Kidney epithelial cell (primary cell): Measurements from ENCODE around the gene ZNF627. TPM values are rescaled to one million over a fixed set of nuclear protein-coding genes. Genes with fewer than 3 reads are reported as not detected.
"Not testable (repeated sequence)": the region's sequence is repeated elsewhere in the genome, so short reads cannot be mapped to it uniquely, and the experiment has no call there.

ENCODE experiments used
- DNase-seq: peaks from one replicate; pipeline ENCODE4 v3.0.0-alpha.2; 2010; ENCODE audit warnings: low read depth
- H3K27me3 ChIP-seq: 2 replicates; pipeline ENCODE4 v1.6.0; 2011; ENCODE audit warnings: low read length; ENCODE audit not compliant: control insufficient read depth, insufficient read depth
- H3K36me3 ChIP-seq: 2 replicates; pipeline ENCODE4 v1.5.1; 2011; ENCODE audit warnings: low read length; ENCODE audit not compliant: control insufficient read depth, insufficient read depth
- H3K4me3 ChIP-seq: 2 replicates; pipeline ENCODE4 v1.5.1; 2011; ENCODE audit warnings: low read depth, mild to moderate bottlenecking, control low read depth, low read length
- total RNA-seq: library from RNA; depleted of rRNA; stranded (reverse); fragments of >200 nt; gene quantifications from 2 replicates; pipeline ENCODE4 v1.2.3, GENCODE V29; 2015
- TF ChIP-seq, protein P1 (sequence below): IDR thresholded peaks from 2 replicates; pipeline ENCODE4 v1.5.1; 2011; ENCODE audit warnings: mild to moderate bottlenecking, moderate library complexity, low read length, control low read depth, inconsistent platforms; ENCODE audit not compliant: insufficient read depth, poor library complexity, severe bottlenecking

Gene ZNF627
- total RNA-seq, 1 donor from 2014 or later: 23.1 TPM

DNA sequence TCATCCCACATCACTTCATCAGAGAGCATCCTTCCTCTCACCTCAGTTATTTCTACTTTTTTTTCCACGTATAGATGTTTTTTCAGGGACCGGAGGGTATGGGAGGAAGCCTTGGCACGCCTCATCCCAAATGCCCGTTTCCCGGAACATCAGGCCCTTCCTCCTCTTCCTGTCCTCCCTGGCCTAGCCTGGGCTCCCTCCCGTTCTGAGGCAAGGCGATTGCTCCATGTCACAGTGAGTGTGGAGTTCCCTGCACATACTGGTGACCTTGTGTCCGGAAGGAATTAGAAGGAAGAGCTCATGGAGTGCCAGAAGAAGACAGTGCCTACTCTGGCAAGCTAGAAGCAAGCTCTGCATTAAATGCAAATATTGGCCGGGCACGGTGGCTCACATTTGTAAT is 1.1 kb upstream of the ZNF627 start:
- DNase-seq: no peak
- Histone ChIP-seq H3K36me3 (no peaks in the 10 kb centered on the region), H3K27me3 (no peaks in the 10 kb centered on the region), H3K4me3 (no peak overlapping the region)
- TF ChIP-seq, protein P1, sequence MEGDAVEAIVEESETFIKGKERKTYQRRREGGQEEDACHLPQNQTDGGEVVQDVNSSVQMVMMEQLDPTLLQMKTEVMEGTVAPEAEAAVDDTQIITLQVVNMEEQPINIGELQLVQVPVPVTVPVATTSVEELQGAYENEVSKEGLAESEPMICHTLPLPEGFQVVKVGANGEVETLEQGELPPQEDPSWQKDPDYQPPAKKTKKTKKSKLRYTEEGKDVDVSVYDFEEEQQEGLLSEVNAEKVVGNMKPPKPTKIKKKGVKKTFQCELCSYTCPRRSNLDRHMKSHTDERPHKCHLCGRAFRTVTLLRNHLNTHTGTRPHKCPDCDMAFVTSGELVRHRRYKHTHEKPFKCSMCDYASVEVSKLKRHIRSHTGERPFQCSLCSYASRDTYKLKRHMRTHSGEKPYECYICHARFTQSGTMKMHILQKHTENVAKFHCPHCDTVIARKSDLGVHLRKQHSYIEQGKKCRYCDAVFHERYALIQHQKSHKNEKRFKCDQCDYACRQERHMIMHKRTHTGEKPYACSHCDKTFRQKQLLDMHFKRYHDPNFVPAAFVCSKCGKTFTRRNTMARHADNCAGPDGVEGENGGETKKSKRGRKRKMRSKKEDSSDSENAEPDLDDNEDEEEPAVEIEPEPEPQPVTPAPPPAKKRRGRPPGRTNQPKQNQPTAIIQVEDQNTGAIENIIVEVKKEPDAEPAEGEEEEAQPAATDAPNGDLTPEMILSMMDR: no peak

DNA sequence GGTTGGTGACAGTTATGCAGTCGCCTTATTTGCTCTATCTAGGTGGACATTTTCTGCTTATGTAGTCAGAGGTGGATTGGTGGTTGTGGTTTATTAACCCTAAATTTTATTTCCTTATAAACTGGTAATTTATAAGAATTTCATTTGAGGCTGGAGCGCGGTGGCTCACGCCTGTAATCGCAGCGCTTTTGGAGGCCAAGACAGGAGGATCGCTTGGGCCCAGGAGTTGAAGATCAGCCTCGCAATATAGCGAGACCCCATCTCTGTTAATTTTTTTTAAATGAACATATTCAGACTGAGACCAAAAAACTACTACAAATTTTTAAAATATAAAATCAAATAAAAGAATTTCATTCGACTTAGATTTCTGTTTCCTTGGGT is 810 bp downstream of the ZNF627 start:
- Histone ChIP-seq H3K27me3 (no peaks in the 10 kb centered on the region), H3K4me3 (peak overlapping the region; percentile 92), H3K36me3 (no peaks in the 10 kb centered on the region)
- DNase-seq: no peak
- TF ChIP-seq, protein P1: no peak

DNA sequence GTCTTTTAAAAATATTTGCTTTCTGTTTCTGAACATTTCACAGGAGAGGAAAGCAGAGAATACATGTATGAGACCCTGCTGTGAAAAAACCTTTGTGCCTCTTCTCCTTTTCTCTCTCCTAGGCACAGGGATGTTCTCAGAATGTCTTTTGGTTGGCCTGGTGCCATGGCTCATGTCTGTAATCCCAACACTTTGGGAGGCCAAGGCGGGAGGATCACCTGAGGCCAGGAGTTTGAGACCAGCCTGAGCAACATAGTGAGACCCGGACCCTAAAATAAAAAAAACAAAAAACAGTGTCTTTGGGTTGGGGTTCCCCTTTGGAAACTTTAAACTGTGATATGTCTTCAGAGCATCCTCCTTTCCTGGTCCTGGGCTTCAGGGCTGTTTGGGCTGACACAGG is 1.5 kb downstream of the ZNF627 start:
- H3K4me3 ChIP-seq: no peak overlapping the region
- TF ChIP-seq, protein P1: no peak
- H3K27me3 ChIP-seq: no peaks in the 10 kb centered on the region
- H3K36me3 ChIP-seq: no peaks in the 10 kb centered on the region
- no peak for DNase-seq

DNA sequence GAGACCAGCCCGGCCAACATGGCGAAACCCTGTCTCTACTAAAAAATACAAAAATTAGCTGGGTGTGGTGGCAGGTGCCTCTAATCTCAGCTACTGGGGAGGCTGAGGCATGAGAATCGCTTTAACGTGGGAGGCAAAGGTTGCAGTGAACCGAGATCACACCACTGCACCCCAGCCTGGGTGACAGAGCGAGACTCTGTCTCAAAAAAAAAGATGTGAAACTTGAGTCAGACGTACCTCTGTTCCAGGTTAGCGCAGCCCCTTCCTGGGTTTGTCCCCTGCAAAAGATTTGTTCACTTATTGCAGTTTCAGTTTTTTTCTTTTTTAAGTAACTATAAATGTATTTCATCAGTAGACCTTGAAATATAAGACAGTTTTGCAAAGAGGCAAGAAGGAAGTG is 2.4 kb downstream of the ZNF627 start:
- H3K27me3 ChIP-seq, H3K4me3 ChIP-seq, H3K36me3 ChIP-seq, DNase-seq: not testable (repeated sequence)

DNA sequence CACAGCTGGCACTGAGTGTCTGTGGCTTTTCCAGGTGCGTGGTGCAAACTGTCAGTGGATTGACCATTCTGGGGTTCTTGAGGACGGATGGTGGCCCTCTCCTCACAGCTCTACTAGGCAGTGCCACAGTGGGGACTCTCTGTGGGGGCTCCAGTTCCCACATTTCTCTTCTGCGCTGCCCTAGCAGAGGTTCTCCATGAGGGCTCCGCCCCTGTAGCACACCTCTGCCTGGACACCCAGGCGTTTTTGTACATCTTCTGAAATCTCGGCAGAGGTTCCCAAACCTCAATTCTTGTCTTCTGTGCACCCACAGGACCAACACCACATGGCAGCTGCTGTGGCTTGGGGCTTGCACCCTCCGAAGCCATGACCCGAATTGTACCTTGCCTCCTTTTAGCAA is 9.2 kb downstream of the ZNF627 start:
- H3K4me3 ChIP-seq: no peak overlapping the region
- no peak for DNase-seq
- TF ChIP-seq, protein P1: no peak
- H3K27me3 ChIP-seq: no peaks in the 10 kb centered on the region
- no peaks in the 10 kb centered on the region for H3K36me3 ChIP-seq

DNA sequence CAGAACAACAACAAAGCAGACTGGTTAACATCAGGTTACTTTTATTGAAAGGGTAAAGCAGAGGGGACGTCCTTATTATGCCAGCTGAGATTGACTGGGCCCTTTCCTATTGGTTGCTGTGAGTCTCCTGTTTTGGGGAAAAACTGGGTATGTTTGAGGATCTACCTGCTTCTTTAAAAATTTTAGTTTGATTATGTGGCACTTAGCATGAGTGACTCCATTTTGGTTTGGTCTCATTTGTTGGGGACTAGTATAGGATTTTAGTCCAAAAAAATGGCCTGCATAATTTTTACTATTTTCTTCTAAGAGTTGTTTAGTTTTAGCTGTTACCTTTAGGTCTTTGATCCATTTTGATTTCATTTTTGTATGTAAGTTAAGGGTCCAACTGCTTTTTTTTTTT is 14.4 kb downstream of the ZNF627 start:
- Histone ChIP-seq H3K4me3 (no peak overlapping the region), H3K27me3 (no peaks in the 10 kb centered on the region), H3K36me3 (peaks cover 2% of the 10 kb centered on the region)
- TF ChIP-seq, protein P1: no peak
- DNase-seq: no peak
